Right kidney (tissue), 1 donor: ENCODE results near the gene TSPAN8.
"Not testable (repeated sequence)": the region's sequence is repeated elsewhere in the genome, so short reads cannot be mapped to it uniquely, and the experiment has no call there.

ENCODE experiments used
- DNase-seq: peaks from one replicate; pipeline ENCODE4 v3.0.0-alpha.2; 2016

Gene TSPAN8

DNA sequence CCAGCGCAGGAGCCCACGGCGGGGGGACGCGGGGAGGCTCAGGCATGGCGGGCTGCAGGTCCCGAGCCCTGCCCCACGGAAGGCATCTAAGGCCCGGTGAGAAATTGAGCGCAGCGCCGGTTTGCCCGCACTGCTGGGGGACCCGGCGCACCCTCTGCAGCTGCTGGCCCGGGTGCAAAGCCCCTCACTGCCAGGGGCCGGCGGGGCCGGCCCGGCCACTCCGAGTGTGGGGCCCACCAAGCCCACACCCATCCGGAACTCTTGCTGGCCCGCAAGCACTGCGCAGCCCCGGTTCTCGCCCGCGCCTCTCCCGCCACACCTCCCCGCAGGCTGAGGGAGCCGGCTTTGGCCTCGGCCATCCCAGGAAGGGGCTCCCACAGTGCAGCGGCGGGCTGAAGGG, 8.5 kb upstream of the TSPAN8 start:
- DNase-seq, result no peak

DNA sequence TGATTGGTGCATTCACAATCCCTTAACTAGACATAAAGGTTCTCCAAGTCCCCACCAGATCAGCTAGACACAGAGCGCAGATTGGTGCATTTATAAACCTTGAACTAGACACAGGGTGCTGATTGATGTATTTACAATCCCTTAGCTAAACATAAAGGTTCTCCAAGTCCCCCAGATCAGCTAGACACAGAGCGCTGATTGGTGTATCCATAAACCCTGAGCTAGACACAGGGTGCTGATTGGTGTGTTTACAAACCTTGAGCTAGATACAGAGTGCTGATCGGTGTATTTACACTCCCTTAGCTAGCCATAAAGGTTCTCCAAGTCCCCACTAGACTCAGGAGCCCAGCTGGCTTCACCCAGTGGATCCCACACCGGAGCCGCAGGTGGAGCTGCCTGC, 8.0 kb upstream of the TSPAN8 start:
- DNase-seq, result not testable (repeated sequence)

DNA sequence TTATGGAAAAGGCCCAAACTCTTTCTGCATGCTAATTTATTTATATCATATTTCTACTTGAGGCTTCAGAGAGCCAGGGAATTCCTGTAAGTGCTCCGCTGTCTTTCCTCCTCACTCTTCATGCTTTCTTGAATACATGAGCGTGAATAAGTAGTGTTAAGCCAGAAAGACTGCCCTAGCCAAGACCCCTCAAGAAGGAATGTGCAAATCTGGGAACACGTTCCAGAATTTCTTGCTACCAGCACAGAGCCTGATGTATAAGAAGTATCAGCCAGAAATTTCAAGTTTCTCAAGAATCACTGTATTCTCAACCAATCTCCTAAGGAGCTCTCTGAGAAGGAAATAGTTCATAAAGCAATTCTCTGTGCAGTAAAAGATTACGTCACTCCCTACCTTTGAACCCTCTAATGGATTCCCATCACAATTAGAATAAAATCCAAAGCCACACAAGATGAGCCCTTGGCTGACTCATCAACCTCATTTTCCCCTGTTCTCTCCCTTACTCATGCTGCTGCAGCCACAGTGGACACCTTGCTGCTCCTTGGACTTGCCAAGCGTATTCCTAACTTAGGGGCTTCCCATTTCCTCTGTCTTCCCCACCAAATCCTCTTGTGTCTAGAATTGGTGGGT, 6.9 kb upstream of the TSPAN8 start:
- no peak for DNase-seq

DNA sequence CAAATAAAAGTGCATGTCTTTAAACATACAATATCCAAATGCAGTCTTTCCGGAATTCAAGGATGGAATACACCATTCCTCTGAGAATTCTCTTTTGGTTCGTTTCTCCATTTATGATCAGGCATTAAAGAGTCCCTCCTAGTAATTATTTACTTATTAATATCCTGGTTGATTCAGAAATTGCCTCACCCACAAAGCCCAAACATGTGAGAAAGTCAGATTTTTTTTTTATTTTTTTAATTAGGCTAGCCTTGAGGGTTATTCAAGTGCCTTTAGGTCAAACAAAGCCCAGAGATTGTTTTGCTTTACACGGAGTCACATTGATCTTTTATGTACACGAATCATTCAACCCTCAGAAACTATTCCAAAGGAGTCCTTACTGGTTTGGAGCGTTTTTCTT, 6.4 kb upstream of the TSPAN8 start:
- DNase-seq, result no peak

DNA sequence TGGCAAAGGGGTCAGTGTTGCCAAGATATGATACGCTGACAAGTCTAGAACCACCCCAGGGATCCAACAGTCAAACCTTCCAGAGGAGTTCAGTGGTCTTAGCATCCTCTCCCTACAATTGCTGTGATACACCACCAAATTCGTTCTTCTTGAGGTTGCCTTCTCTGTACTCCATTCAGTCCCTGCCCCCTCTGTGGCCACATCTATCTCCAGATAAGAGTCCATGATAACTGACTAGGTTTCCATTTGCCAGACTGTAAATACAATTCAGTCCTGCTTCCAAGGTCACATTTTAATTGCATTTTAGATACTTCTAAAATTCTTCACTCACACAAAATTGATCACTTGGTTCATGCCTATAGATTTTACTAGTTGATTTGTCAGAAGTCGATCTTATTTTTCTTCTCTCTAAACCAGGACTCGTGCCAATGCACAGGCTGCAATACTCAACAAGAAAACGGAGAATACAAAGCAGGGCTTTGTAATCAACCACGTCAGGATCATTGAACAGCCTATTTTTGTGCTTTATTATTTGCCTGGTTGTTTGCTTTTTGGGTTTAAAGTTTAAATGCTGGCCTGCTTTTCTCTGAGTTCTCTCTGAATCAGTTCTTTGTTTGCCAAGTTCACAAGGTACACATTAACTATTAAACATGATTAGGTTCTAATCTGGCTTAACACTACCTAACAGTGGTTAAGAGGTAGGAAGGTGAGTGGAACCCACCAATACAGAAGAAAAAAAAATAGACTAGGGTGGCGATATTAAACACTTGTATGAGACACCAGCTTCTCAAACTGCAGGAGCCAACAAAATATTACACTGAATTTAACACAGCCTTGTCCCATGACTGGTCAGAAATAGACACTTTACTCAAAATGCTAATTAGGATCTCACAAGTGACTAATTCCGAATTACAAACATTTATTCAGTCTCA, 5.3 kb upstream of the TSPAN8 start:
- DNase-seq, result no peak

DNA sequence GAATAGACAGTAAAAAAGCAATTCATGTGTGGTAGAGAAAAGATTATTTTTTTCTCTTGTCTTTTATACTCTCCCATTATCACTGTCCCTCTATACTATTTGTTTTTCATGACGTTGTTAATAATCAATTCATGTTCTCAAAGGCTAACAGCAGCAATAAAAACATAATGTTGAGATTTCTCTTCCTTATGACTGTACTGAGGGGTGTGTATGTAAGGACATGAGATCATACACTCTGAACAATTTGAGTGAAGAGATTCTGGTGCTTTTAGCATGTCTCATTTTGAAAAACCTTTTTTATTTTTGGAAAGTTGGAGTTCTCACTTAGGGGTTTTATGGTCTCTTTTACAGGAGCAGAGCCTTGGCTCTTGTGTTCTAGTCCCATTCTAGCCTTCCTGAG, 3.8 kb upstream of the TSPAN8 start:
- DNase-seq, result no peak

DNA sequence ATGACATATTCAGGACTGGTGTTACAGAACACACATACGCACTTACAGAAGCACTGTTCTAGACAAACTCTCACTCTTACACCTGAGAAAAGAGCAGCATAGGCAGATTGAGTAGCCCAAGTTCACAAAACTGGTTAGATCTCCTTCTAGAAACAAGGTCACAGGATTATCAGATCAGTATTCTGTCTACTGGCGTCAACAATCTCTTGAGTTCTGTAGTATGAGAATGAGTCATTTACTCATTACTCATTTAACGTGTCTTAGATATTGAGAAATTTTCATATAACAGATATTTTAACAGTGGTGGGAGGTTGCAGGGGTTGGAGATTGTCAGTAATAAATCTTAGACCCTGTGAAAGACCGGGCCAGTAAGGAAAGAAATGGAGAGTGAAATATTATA, 2.8 kb upstream of the TSPAN8 start:
- no peak for DNase-seq

DNA sequence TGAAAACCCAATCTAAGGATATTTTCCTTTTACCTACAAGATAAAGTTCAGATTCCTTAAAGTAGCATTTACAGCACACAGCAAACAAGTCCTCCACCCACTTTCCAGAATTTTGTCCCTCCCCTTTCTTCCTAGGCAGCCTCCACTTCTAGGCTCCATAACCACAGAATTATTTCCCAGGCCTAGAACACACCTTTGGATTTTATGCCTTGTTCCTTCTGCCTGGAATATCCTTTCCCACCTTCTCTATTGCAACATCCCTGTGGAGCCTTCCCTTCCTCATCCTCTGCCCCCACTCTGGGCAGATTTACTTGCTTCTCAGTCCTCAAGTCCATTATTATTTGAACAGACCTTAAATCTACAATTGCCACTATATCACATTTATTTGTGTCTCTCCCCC, 2.1 kb upstream of the TSPAN8 start:
- no peak for DNase-seq

DNA sequence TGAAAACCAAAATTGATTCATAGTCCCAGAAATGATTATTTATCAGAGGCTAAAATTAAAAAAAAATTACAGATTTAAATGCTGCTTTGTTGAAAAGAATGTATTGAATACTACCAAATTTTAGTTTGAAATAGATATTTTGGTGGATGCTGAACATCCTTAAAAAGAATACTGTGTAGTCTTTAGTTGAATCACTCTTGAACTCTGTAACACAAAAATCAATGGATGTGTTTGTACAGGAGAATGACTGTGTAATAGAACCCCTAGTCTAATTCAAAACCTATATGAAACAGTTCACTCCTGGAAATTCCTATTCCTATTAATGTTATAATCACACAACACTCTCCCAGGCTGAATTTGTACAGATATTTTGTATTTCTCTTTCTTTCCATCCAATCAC, 1.5 kb upstream of the TSPAN8 start:
- DNase-seq, result no peak

DNA sequence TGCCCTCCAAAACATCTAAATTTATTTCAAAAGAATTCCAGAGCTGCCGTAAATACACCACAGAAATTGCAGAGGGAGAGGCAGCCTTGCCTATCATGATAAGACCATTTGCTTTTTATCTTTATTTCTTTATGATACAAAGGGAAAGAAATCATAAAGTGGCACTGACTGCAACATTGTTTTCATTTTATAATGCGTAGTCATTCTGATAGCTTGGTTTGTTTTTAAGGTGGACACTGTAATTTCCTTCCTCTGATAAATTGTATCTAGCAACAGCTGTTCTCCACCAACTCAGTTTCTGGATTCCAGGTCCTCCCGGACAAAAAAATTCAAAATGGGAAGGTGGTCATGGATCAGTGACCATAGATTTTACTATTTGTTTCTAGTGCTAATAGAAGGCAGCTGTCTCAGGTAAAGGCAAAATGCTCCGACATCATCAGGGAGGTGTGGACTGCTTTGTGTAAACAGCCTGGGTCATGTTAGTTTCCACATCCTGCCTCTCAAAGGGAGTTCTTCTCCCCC, 623 bp upstream of the TSPAN8 start:
- no peak for DNase-seq

DNA sequence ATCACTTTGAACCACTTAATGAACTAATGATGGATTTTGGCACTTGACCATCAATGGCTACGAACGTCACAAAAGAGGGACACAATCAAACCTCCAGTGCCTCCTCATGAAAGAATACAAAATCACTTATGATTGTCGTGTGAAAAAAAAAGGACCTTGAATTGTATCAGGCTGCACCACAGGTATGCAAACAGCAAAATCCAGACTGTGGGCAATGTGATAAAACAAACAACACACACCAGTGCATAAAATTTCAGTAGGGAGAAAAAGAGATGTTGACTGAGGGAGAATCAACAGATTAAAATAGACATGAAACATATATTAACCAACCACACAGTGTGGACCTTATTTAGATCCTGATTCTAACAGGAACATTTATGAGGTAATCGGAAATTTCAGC, 2.6 kb downstream of the TSPAN8 start:
- no peak for DNase-seq

DNA sequence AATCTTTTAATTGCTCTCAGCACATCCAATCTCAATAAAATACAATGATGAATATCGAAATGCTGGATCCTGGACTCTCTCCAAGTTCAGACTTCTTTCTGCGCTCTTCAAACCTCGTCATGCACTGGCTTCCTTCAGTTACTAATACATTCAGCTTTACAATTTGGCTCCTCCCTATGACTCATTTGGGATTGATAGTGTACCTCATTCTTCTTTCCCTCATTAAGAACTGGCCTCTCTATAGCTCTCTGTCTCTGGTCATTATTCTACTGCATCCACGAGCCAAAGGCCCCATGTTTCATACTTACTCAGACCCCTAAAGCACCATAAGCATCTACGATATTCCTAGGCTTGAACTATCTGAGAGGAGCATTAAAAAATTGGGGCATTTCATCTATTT, 4.9 kb downstream of the TSPAN8 start:
- DNase-seq, result no peak

DNA sequence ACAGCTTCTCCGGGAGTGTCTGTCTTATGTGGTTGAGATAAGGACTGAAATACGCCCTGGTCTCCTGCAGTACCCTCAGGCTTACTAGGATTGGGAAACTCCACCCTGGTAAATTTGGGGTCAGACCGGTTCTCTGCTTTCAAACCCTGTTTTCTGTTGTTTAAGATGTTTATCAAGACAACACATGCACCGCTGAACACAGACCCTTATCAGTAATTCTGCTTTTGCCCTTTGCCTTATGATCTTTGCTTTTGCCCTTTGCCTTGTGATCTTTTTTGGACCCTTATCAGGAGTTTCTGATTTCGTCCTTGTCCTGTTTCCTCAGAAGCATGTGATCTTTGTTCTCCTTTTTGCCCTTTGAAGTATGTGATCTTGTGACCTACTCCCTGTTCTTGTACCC, 7.8 kb downstream of the TSPAN8 start:
- not testable (repeated sequence) for DNase-seq

DNA sequence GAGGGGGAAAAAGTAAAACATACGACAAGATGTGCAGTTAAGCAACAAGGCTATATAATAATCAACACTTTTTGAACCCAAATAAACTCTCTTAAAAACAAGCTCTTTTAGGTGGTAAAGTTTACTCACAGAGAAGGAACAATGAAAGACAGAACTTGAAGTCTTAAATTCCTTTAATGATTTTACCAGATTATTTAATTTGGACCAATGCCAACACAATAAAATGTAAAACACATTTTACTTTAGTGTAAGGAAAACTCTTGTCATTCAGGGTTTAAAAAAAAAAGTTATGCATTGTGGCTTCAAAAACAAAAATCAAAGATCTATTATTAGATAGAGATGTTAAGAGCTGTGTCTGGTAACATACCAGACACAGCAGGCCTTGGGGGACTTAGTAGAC, 13.1 kb downstream of the TSPAN8 start:
- DNase-seq, result no peak

DNA sequence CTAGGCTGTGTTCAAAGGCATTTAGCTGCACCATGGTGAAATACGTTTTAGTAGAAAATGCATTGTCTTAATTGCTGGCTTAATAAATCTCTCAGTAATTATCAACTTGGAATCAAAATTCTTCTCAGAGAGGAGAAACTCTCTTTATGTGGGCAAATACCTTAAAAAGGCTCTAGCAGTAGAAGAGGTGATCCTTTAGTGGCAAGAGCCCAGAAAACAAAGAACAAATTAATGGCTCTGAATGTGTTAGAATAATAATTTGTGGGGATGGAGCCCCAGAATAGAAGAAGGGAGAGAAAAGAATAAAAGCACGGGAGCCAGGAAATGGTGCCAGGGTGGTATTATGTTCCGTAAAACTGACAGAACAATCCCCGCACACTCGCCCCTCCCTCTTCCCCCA, 14.8 kb downstream of the TSPAN8 start:
- DNase-seq, result no peak

DNA sequence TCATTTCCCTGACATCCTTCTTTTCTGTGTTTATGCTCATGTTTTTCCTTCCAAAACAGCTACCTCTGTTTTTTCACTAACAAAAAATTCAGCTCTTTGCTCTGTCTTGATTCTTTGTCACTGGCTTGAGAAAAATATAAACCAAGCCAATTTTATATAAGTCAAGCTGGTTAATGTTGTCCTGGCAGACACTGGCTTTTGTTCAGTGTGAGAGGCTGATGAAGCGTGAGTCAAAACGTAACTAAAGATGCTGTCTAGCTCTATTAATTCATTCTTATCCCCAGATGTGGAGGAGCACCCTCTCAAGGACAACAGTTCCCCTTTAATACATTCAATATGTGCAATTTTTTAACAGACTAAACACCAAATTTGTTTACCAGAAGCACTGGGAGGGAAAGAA, 15.8 kb downstream of the TSPAN8 start:
- no peak for DNase-seq

DNA sequence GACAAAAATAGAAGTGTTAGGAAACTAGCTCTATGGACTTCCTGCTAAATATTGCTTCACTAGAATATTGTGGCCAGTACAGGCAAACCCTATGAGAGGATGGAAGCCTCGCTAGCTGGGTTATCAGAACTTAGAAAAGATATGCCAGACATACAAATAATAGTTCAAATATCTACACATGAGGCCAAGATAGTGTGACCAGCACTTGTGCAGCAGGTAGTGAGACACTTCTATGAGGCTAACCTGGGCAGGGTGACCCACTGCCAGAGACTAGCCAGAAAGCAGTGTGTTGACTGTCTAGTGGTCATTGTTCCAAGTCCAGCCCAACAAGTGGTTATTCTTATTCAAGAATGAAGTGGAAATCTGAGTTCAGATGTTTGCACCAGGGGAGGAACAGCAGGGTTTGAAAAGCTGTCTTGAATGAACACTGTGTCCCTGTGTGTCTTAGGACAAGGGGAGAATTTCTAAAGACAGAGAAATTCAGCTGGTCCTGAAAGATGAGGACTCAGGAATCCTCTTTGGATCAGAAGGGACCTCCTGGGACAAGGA, 16.3 kb downstream of the TSPAN8 start:
- DNase-seq, result no peak

DNA sequence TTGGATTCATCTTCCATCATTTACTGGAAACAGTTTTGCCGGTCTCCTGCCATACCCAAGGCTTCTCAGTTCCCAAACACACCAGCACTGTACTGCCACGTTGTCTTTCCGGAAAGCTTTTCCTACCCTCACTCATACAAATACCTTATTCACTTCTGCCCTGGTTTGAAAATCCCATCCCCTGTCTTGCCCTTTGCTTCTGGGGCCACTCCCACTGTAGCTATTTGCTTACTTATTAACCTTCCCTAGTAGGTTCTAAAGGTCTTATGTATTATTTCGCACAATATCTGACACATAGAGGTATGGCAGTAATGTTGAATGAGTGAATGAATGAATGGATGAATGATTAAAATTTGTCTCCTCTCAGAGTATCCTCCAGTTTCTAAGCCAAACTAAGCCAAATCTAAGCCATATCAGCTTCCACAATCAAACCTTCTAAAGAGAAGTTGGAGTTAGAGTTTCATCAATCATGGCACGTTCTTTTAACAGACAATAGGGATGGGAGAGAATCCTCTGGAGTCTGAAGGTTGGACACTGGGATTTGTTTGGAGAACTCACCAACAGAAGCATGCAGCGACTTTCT, 18.6 kb downstream of the TSPAN8 start:
- DNase-seq, result no peak

DNA sequence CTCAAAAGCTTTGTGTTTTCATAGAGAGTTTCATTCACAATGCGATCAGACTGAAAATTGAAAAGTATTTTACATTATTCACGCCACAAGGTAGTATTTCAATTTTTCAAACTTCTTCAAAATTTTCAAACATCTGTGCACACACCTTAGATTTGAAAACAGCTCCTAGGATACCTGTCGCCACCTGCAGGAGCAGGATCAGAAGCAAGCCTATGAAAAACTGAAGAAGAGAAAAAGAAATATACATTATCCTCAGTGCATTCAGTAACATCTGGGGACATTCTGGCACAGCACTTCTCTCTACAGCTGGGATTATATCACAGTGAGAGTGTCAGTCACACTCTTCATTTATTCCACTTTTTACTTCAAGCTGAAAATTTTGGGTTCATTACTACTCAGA, 19.8 kb downstream of the TSPAN8 start:
- DNase-seq, result no peak

DNA sequence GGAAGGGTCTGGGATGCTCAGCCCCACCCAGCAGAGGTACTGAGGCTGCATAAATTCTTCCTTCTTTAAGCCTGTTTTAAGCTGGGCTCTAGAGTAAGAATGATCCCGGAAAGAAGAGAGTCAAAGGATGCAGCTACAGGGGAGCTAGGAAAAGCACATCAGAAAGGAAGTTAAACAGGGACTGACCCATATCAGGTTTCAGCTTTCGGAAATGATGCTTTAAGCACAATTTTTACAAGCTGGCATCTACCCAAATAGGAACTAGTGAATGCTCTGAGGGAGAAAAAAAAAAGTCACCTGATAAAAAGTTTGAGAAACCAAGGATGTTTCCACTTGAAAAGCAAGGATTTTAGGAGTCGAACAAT, 22.0 kb downstream of the TSPAN8 start:
- DNase-seq, result no peak

DNA sequence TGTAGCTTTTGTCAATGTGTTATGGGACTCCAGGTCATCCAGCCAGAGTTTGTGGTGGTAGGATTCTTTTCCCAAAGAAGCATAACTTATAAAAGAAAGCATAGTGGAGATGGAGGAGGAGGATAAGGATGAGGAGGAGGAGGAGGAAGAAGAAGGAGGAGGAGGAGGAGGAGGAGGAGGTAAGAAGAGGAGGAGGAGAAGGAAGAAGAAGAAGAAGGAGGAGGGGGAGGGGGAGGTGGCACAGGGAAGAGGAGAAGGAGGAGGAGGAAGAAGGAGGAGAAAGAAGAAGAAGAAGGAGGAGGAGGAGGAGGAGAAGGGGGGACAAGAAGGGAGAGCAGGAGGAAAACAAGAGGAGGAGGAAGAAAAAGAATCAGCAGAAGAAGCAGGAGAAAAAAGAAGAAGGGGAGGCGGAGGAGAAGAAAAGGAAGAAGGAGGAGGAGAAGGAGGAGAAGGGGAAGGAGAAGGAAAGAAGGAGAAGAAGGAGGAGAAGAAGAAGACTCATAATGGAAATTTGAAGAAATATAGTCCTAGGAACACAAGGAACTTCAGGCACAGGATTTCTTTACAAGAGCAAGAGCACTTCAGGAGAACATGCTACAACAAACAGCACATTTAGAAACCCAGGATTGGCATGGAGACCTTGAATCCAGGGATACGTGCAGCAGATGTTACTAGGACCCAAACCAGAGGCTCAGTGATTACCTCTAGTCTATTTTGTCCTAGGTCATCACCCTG, 22.6 kb downstream of the TSPAN8 start:
- no peak for DNase-seq

DNA sequence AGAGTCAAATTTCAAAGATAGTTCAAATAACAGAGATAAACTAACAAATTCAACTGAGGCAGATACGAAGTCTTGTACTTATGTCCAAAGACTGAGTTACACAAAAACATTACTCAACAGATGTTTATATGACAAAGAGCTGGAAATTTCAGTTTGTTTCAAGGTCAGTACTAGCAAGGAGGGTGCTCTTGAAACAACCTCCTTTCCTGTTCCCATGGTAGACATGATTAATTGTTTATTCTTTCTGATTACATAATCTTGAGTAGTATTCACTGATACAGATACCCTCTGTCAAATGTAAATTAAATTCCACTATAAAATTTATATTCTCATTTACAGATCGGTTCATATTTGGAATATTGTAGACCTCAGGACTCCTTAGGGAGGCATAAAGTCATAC, 23.4 kb downstream of the TSPAN8 start:
- no peak for DNase-seq
